Measurements from ENCODE around the gene LARP6. TPM values are rescaled to one million over a fixed set of nuclear protein-coding genes. Genes with fewer than 3 reads are reported as not detected.
A peak's percentile ranks its signal among the peaks of the same experiment; 100 is the strongest.
"Not testable (repeated sequence)": the region's sequence is repeated elsewhere in the genome, so short reads cannot be mapped to it uniquely, and the experiment has no call there.

Gene LARP6
- total RNA-seq, 1 donor from 2014 or later = 37.8 TPM

DNA sequence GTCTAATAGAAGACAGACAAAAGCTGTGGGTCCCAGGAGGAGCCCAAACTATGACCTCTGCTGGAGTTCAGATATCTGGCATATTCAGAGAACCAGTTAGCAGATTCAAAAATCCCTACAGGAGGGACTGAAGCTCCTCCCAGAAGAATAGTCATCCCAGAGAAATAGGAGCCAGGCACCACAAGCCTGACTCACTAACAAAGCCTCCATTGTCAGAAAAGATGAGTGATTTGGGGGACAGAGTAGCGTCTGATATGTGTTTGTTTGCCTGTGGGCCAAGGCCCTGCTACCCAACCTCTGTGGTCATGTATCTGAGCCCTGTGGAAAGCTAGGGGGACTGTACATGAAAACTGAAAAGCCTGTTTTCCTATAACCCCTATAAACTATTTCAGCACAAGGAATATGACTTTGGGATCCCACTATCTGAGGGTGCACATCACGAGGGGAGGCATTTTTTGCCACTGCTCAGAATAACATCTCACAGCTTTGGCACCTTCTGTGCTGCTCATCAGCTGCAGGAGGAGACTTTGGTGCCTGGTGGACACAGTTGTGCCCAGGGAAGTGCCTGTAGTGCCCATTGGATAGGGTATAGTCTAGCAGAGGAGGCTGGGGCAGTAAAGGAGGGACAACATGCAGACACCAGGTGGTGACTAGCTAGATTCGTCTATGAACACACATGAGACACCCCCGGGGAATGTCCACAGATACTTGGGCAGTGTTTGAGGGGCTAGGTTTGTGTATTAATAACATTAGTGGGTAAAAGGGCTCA is 9.7 kb upstream of the LARP6 start:
- intact Hi-C loops (cut with DNase I) = no loop called here

DNA sequence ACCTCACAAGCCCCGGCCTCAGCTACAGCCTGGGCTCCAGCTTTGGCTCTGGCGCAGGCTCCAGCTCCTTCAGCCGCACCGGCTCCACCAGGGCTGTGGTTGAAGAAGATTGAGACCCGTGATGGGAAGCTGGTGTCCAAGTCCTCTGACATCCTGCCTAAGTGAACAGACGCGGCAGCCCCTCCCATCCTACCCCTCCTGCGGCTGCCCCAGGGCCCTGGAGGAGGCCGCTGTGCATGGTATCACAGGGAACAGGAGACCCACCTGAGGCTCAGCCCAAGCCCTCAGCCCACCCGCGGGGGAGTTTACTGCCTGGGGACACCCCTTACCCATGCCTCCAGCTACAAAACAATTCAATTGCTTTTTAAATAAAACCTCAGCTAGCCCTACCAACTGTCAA is 6.0 kb upstream of the LARP6 start:
- no peak for DNase-seq (ENCODE audit: low spot score)
- intact Hi-C loops (cut with DNase I) = no loop called here

More for the DNA sequence above, 9.7 kb upstream of the LARP6 start:
- DNase-seq (ENCODE audit: low spot score) = no peak

DNA sequence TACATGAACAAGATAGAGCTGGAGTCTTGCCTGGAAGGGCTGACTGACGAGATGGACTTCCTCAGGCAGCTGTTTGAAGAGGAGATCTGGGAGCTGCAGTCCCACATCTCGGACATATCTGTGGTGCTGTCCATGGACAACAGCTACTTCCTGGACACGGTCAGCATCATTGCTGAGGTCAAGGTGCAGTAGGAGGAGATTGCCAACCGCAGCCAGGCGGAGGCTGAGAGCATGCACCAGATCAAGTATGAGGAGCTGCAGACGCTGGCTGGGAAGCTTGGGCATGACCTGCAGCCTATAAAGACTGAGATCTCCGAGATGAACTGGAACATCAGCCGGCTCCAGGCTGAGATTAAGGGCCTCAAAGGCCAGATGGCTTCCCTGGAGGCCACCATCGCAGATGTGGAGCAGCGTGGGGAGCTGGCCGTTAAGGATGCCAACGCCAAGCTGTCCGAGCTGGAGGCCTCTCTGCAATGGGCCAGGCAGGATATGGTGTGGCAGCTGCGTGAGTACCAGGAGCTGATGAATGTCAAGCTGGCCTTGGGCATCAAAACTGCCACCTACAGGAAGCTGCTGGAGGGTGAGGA is 5.5 kb upstream of the LARP6 start:
- no peak for DNase-seq (ENCODE audit: low spot score)

DNA sequence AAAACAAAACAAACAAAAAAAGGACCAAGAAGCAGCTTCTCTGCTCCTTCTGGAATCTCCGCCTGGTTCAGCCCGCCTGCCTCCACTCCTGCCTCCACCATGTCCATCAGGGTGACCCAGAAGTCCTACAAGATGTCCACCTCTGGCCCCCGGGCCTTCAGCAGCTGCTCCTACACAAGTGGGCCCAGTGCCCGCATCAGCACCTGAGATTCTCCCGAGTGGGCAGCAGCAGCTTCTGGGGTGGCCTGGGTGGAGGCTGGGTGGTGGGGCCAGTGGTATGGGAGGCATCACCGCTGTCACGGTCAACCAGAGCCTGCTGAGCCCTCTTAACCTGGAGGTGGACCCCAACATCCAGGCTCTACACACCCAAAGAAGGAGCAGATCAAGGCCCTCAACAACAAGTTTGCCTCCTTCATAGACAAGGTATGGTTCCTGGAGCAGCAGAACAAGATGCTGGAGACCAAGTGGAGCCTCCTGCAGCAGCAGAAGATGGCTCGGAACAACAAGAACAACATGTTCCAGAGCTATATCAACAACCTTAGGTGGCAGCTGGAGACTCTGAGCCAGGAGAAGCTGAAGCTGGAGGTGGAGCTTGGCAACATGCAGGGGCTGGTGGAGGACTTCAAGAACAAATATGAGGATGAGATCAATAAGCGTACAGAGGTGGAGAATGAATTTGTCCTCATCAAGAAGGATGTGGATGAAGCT is 4.8 kb upstream of the LARP6 start:
- DNase-seq (ENCODE audit: low spot score); intact Hi-C loops (cut with DNase I): not testable (repeated sequence)

More for the DNA sequence above, 5.5 kb upstream of the LARP6 start:
- intact Hi-C loops (cut with DNase I) = no loop called here

DNA sequence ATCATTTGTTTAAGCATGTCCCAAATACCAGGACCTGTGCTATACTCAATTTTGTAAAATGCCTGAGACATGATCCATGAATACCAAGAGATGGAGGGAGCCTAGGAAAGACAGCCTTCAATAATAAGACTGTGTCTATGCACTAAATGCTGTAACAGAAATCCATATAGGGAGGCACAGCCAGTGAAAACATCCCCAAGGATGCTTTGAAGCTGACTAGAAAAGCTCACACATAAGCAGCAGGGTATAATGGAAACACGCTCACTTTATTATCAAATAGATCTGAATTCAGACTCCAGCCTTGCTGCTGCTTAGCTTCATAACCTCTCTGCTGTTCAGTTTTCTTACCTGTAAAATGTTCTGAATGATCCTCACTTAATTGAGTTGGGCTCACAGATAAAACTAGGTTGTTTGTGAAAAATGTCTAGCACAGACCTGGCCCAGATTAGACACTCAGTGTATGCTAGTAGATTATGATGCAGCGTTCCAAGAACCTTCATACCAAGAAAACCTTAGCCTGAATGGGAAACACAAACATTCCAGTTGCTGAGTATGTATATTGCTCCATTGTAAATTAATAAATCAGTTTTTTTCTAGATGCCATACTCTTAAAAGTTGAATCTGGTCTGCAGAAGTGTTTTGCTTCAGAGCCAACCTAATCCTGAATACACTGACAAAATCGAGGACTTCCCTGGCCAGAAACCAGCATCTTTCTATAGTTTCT is 3.8 kb upstream of the LARP6 start:
- intact Hi-C loops (cut with DNase I) = no loop called here
- DNase-seq (ENCODE audit: low spot score) = no peak

DNA sequence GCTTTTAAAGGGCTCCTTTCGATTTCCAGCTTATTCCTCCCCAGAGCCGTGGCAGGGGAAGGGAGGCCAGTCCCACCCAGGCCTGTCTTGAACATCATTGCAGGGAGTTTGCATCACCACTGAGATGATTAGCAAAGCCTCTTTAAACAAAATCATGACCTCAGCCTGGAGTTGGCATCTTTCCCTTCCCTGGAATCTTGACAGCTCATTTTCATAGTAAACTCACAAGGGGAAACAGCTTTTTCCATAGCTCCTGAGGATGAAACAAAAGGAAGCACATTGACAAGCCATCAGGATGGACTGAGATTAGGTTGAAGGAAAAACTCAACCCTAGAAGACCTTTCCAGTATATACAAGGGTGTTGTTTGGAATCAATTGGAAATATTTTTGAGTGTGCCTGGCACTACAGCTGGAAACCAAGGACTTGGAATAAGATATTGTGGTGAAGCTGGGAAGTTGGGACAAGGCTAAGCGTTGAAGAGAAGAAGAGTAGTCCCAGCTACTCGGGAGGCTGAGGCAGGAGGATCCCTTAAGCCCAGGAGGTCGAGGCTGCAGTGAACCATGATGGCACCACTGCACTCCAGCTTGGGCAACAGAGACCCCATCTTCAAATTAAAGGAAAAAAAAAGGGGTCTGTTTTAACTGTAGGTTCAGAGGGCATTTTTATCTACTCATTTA is 3.1 kb upstream of the LARP6 start:
- peak; percentile 84 for DNase-seq (ENCODE audit: low spot score)
- intact Hi-C loops (cut with DNase I) = no loop called here

DNA sequence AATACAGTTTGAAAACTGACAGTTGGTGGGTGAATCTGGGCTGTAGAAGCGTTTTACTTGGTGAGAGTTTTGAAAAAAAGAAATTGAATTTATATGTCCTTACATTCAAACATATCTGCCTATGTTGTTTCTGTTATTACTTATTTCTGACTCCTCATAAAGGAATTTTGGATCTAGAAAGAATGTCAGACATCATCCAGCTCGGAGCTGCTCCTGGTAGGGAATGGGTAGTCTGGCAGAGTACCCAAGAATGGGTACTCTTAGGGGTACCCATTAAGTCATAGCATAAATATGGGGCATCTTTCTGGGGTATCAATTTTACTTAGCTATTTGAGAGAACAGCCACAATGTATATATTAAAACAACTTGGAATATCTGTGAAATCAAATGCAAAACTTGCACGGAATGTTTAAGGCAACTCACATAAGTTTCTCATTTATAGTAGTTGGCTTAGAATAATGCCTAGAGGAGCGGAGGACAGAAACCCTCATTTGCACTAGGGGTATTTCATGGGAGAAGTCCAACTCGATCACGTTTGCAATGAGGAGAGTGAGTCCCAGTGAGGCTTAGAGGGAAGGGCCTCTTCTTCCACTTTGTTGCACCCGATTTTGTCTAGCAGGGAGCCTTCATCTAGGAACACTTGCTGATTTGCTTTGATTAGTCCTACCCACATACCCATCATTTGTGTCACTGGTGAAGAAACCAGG is 2.4 kb upstream of the LARP6 start:
- intact Hi-C loops (cut with DNase I) = no loop called here
- no peak for DNase-seq (ENCODE audit: low spot score)

DNA sequence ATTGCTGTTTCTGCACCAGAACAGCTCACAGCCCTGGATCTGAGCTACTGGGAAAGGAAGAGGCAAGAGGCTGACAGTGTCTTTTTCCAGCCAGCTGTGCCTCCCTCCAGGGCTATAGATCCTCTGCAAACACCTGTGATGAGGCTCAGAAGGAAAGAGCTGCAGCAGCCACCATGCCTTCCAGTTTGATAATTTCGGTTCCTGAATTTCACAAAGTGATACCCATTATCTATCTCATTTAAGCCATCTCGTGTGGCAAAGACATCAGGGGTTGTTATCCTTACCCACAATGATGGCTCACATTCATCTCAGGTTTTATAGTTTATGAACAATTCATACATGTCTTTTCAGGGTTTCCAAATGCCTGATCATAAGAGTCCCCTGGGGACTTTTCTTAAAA is 1.8 kb upstream of the LARP6 start:
- intact Hi-C loops (cut with DNase I) = no loop called here
- DNase-seq (ENCODE audit: low spot score) = no peak

DNA sequence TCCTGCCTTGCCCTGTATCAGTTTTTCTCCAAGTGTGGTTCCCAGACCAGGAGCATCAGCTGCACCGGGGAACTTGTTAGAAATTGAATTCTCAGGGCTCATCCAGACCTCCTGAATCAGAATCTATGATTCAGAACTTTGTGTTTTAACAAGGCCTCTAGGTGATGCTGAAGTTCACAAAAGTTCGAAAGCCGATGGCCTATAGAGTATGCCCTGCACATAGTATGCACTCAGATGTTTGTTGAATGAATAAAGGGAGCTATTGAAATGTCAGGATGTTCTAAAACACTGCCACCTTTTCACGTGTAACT is 664 bp upstream of the LARP6 start:
- intact Hi-C loops (cut with DNase I) = no loop called here
- DNase-seq (ENCODE audit: low spot score) = no peak

DNA sequence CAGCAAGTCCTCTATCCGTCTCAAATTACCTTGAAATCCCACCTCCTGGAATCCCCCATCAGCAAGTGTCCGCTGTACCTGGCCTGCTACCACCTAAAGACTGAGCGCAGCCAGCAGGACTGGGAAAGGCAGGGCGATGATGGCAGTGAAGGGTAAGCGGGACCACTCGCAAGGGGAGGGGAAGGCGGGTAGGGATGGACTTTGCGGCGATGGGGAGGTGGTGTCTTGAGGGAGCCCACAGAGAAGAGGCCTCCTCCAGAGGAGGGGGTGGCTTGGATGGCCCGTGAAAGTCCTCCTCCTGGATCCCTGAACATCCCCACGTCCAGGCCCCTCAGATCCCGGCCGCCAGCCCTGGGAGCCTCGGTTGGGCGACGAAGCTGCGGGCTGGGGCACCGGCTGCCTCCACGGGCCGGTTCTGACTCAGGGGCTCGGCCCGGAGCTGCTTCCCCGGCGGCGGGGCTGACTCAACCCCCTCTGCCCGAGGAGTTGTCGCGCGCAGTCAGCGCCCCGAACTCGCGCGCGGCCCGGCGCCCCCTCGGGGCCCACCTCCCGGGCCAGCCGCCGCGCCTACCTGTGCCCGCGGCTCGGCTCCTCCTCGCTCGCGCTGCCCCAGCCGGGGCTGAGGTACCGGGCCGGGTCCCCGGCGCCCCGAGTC is 512 bp downstream of the LARP6 start:
- intact Hi-C loops (cut with DNase I) = no loop called here
- no peak for DNase-seq (ENCODE audit: low spot score)

DNA sequence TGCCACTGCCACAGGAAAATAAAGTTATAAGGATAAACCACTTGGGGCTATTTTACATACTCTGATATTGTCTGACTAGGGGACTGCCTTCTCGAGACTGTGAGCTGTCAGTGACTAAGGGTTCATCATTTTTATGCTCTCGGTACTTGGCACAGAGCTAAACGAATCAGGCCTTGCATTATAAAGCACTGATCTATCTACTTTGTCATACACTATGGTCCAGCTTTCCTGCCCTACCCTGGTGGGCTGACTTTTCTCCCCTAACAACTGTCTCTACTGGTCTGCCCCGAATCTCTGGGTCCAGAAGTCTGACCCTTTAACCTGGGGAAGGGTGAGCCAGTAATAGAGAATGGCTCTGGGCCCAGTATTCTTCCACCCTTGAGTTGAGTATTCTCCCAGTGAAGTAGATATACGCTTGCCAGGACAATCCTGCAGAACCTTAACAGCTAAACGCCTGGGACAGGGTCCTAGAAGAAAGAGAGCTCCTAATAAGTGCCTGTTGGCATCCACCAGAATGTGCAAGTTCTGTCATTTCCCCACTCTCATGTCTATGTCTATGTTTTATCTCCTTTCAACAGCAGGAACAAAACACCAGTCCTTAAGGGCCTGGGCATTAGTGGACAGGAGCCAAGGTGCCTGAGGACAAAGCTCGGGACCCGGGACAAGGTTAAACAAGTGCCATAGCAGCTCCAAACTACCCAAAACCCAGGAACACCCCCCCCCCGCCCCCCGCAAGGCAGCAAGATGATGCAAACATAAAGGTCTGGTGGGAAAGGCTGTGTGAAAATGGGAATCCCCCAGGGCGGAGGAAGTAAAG is 1.2 kb downstream of the LARP6 start:
- intact Hi-C loops (cut with DNase I) = no loop called here
- no peak for DNase-seq (ENCODE audit: low spot score)

DNA sequence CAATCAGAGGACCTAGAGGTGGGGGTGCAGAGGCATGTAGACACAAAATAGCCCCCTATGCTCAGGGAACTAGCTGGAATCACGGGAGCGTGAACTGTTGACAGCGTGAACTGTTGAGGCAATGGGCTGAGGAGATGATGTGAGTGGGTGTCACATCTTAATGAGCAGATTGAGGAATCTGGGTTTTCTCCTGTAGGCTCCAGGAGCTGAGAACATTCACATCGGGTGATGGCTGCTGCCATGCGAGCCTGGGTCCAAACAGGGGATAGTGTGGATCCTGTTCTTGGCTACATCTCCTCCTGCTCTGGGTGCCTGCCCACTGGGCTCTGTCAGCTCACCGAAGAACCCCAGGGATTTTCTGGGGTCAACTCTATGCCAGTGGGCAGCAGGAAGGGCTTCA is 2.1 kb downstream of the LARP6 start:
- DNase-seq (ENCODE audit: low spot score) = no peak
- intact Hi-C loops (cut with DNase I) = no loop called here

DNA sequence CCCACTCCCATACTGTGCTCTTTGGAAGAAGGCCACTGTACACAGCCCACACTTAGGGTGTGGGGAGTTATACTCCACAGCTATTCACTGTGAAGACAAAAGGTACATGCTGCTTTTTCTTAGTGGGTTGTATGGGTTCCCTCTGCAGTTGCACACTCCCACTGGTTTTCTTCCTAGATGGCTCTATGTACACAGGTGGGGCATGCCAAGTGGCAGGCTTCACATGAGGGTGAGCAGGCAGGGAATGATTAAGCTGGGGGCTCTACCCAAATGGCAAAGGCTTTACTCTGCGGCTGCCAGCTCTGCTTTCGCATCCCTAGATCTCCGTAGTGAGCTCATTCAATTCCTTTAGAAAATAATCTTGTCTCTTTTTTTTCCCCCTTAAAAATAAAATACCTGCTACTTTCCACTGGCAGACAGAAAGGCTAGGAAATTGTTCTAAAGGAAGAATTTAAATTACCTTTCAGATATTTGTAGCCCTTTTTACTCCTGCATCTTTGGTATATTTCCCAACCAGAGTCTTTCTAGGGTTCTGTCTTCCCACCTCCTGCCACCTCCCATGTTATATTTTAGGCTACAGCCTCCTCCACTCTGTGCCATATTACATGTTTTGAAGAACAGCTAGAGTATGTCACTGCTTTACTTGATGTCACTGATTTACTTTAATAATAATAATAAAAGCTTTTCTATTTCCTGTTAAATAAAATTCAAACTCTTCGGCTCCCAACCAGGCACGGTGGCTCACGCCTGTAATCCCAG is 8.2 kb downstream of the LARP6 start:
- intact Hi-C loops (cut with DNase I) = no loop called here
- DNase-seq (ENCODE audit: low spot score) = no peak

DNA sequence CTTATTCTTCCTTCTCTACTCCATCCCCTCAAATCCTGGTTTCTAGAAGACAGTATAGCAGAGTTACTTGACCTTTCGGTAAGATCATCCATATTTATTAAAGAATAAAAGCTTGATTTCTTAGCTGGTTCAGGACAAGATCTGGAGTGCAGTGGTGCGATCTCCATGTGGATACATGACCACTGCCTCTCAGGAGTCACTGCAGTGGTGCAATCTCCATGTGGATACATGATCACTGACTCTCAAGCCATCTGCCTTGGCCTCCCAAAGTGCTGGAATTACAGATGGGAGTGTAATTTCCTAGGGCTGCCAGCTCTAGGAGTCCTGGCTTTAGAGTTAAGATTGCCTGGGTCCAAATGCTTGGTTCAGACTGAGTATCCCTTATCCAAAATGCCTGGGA is 16.5 kb downstream of the LARP6 start:
- intact Hi-C loops (cut with DNase I) = no loop called here
- no peak for DNase-seq (ENCODE audit: low spot score)

DNA sequence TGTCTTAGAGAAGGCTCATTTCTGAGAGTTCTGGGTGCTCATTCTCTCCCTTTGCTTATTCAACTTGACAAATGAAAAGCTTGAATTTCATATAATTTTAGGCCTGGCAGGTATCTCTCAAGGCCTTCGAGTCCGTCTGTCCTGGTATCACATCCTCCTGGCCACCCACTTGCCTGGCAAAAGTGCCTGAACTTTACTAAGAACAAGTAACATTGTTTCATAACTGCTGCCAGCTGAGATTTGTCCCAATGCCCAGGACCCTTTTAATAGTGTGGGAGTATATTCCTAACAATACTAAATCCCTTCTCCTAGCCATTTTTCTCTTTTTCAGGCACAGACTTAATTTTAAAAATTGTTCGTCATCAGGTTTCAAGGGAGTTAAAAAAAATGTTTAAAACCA is 18.1 kb downstream of the LARP6 start:
- DNase-seq (ENCODE audit: low spot score) = no peak
- intact Hi-C loops (cut with DNase I) = no loop called here

DNA sequence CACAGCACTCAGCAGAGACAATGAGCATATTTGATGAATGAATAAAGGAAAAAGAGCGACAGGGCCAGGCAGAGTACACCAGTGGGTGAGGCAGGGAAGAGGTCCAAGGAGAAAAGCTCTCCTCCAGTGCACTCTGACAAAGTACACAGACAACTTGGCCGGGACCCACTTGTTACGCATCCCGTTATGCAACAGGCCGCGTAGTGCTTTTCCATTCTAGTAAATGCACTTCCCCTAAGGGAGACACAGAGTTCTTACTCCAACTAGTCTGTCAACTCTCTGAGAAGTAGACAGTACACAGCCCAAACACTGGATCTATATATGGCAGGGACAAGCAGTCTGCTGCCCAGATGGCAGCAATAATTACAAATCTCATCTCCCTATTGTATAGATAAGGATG is 18.5 kb downstream of the LARP6 start:
- intact Hi-C loops (cut with DNase I) = no loop called here
- no peak for DNase-seq (ENCODE audit: low spot score)

DNA sequence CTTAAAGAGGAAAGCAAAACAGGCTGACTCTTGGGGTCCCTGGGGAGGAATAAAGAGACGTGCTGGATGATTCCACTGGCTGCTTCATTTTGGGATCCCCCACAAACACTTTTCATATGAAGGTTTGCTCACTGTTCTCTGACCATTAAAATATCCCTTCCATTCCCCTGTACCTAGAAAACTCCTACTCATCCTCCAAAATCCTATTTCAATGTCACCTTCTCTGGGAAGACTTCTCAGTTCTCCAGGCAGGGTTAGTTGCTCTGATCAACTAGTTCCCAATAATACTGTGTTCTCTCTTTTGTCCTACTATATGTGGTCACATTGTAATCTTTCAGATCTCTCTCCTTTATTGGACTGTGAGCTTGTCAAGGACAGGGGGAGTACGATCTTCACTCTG is 19.0 kb downstream of the LARP6 start:
- intact Hi-C loops (cut with DNase I) = no loop called here

More for the DNA sequence above, 19.0 kb downstream of the LARP6 start:
- DNase-seq (ENCODE audit: low spot score) = no peak

Data from cardiac septum (tissue), 1 donor.